Measurements from ENCODE around the gene YWHAQ. TPM values are rescaled to one million over a fixed set of nuclear protein-coding genes. Genes with fewer than 3 reads are reported as not detected.

YWHAQ gene
- total and polyA plus RNA-seq, 2 donors (not counting 1 experiment from before 2014, with no cell fraction given) = 68.7 to 126 TPM

- Histone ChIP-seq H3K4me3 (ENCODE audit: control extremely low read depth in 1 of 5, extremely low read depth in 1 of 5, insufficient read depth in 1 of 5, low read depth in 2 of 5, low read length in 4 of 5) (no peak overlapping the region), H4K20me1 (ENCODE audit: control insufficient read depth, insufficient read depth, low read length, poor library complexity, severe bottlenecking) (peaks cover under 1% of the 10 kb centered on the region), H3K27me3 (replicated peaks in 1 of 4; ENCODE audit: control extremely low read depth in 1 of 4, control insufficient read depth in 3 of 4, insufficient read depth in 4 of 4, low read length in 3 of 4) (no peaks in the 10 kb centered on the region), H3K4me2 (replicated peaks; ENCODE audit: low read depth, low read length, poor library complexity, severe bottlenecking) (no peak overlapping the region), H3K4me1 (ENCODE audit: control insufficient read depth in 2 of 2, insufficient read depth in 2 of 2, low read length in 2 of 2) (no peaks in the 10 kb centered on the region), H3K79me2 (ENCODE audit: control insufficient read depth, insufficient read depth, low read length) (peaks cover 3% of the 10 kb centered on the region), H2AFZ (ENCODE audit: insufficient read depth, low read depth, low read length, poor library complexity, severe bottlenecking) (no peak overlapping the region), H3K9me3 (ENCODE audit: control extremely low read depth in 1 of 3, control insufficient read depth in 2 of 3, insufficient read depth in 1 of 3, low read length in 2 of 3) (no peaks in the 10 kb centered on the region), H3K36me3 (replicated peaks in 1 of 2; ENCODE audit: control extremely low read depth in 1 of 2, control insufficient read depth in 1 of 2, extremely low read depth in 1 of 2, insufficient read depth in 2 of 2, low read length in 1 of 2) (peaks cover 14 to 44% of the 10 kb centered on the region in 2 experiments), H3K27ac (ENCODE audit: low read length in 2 of 2) (no peak overlapping the region), H3K9ac (ENCODE audit: low read length) (no peak overlapping the region)
- intact Hi-C loops (cut with micrococcal nuclease) = no loop called here
- CTCF ChIA-PET = no interaction called here
- Mint-ChIP-seq H3K27ac (no peak overlapping the region), H3K27me3 (no peaks in the 10 kb centered on the region), H3K4me3 (no peak overlapping the region), H3K9me3 (ENCODE audit: insufficient read depth) (no peaks in the 10 kb centered on the region), H3K4me1 (no peaks in the 10 kb centered on the region)
- no peak for ATAC-seq (ENCODE audit: low read depth)
- TF ChIP-seq CTCF (IDR thresholded peaks at IDR 0.05) (no peak), EZH2 (IDR thresholded peaks at IDR 0.05; ENCODE audit: borderline replicate concordance, insufficient read depth, low read depth, low read length, poor library complexity, severe bottlenecking) (no peak)
- no CpG with 5 or more reads among the region's 3 CpGs for WGBS (ENCODE audit: insufficient coverage)
- POLR2A ChIA-PET = interaction anchor here (0.5 kb wide), 1 partner anchor 374 kb away, joined by 3 read pairs; no protein-coding TSS in a partner anchor
- DNase-seq = no peak
Observed at GRCh38 chr2:9586465-9586864, 44.3 kb downstream of the YWHAQ start.

DNA sequence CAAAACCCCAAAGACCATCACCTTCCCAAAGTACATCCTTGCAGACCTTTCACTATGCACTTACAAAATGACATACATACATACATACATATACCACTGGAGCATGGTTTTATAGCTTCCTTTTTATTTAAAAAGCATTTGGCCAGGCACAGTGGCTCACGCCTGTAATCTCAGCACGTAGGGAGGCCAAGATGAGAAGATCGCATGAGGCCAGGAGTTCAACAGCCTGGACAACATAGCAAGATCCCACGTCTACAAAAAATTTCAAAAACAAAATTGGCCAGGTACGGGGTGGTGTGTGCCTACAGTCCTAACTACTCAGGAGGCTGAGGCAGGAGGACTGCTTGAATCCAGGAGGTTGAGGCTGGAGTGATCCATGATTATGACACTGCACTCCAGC lies 45.3 kb downstream of the YWHAQ start:
- POLR2A ChIA-PET = no interaction called here

More for the DNA sequence above, 45.3 kb downstream of the YWHAQ start:
- Histone ChIP-seq H4K20me1 (ENCODE audit: control insufficient read depth, insufficient read depth, low read length, poor library complexity, severe bottlenecking) (no peaks in the 10 kb centered on the region), H3K27me3 (replicated peaks in 1 of 4; ENCODE audit: control extremely low read depth in 1 of 4, control insufficient read depth in 3 of 4, insufficient read depth in 4 of 4, low read length in 3 of 4) (no peaks in the 10 kb centered on the region), H3K79me2 (ENCODE audit: control insufficient read depth, insufficient read depth, low read length) (no peaks in the 10 kb centered on the region), H3K9ac (ENCODE audit: low read length) (no peak overlapping the region), H3K27ac (ENCODE audit: low read length in 2 of 2) (no peak overlapping the region), H3K36me3 (replicated peaks in 1 of 2; ENCODE audit: control extremely low read depth in 1 of 2, control insufficient read depth in 1 of 2, extremely low read depth in 1 of 2, insufficient read depth in 2 of 2, low read length in 1 of 2) (peaks cover 14 to 42% of the 10 kb centered on the region in 2 experiments), H2AFZ (ENCODE audit: insufficient read depth, low read depth, low read length, poor library complexity, severe bottlenecking) (no peak overlapping the region), H3K9me3 (ENCODE audit: control extremely low read depth in 1 of 3, control insufficient read depth in 2 of 3, insufficient read depth in 1 of 3, low read length in 2 of 3) (no peaks in the 10 kb centered on the region), H3K4me3 (ENCODE audit: control extremely low read depth in 1 of 5, extremely low read depth in 1 of 5, insufficient read depth in 1 of 5, low read depth in 2 of 5, low read length in 4 of 5) (no peak overlapping the region), H3K4me2 (replicated peaks; ENCODE audit: low read depth, low read length, poor library complexity, severe bottlenecking) (no peak overlapping the region), H3K4me1 (ENCODE audit: control insufficient read depth in 2 of 2, insufficient read depth in 2 of 2, low read length in 2 of 2) (no peaks in the 10 kb centered on the region)
- Mint-ChIP-seq H3K27ac (no peak overlapping the region), H3K4me3 (no peak overlapping the region), H3K4me1 (no peaks in the 10 kb centered on the region), H3K27me3 (no peaks in the 10 kb centered on the region), H3K9me3 (ENCODE audit: insufficient read depth) (no peaks in the 10 kb centered on the region)
- no peak for DNase-seq
- intact Hi-C loops (cut with micrococcal nuclease) = no loop called here
- no peak for ATAC-seq (ENCODE audit: low read depth)
- TF ChIP-seq EZH2 (IDR thresholded peaks at IDR 0.05; ENCODE audit: borderline replicate concordance, insufficient read depth, low read depth, low read length, poor library complexity, severe bottlenecking) = no peak
- TF ChIP-seq CTCF (IDR thresholded peaks at IDR 0.05) = no peak
- CTCF ChIA-PET = no interaction called here
- WGBS (ENCODE audit: insufficient coverage) = 97% methylated on average over 4 of the region's 5 CpGs

All from B cell (primary cell).